Measurements from ENCODE around the gene MYOZ3.

Gene MYOZ3

GRCh38 chr5:150653145-150653761, 7.8 kb upstream of the MYOZ3 start:
- intact Hi-C loops (cut with DNase I) = loop anchor here (5.0 to 10.0 kb wide), 2 partner anchors 44 to 198 kb away; no protein-coding TSS in a partner anchor
- no peak for DNase-seq

- intact Hi-C loops (cut with DNase I) = loop anchor here (5.0 to 10.0 kb wide), 2 partner anchors 43 to 199 kb away; no protein-coding TSS in a partner anchor
- DNase-seq = no peak
Observed at GRCh38 chr5:150653762-150654556, 7.1 kb upstream of the MYOZ3 start.

- intact Hi-C loops (cut with DNase I) = loop anchor here (5.0 to 10.0 kb wide), 2 partner anchors 93 to 200 kb away; no protein-coding TSS in a partner anchor
- DNase-seq = peak in 1 of 42 donors; percentile 10
Observed at GRCh38 chr5:150655221-150655620, 5.8 kb upstream of the MYOZ3 start.

GRCh38 chr5:150656191-150657132, 4.6 kb upstream of the MYOZ3 start:
- DNase-seq = peak in 41 of 42 donors; percentile 29 to 88 (median 76)
- intact Hi-C loops (cut with DNase I) = loop anchor here (5.0 to 10.0 kb wide), 2 partner anchors 94 to 202 kb away; no protein-coding TSS in a partner anchor

- intact Hi-C loops (cut with DNase I) = loop anchor here (5.0 to 10.0 kb wide), 2 partner anchors 96 to 203 kb away; no protein-coding TSS in a partner anchor
- DNase-seq = peak in 1 of 42 donors; percentile 16
Observed at GRCh38 chr5:150658121-150658520, 2.9 kb upstream of the MYOZ3 start.

- intact Hi-C loops (cut with DNase I) = loop anchor here (5.0 to 10.0 kb wide), 2 partner anchors 96 to 204 kb away; no protein-coding TSS in a partner anchor
- peak in 4 of 42 donors; percentile 11 to 21 (median 13) for DNase-seq
Observed at GRCh38 chr5:150658699-150659265, 2.3 kb upstream of the MYOZ3 start.

GRCh38 chr5:150659360-150660107, 1.5 kb upstream of the MYOZ3 start:
- intact Hi-C loops (cut with DNase I) = loop anchor here (5.0 to 10.0 kb wide), 2 partner anchors 97 to 205 kb away; no protein-coding TSS in a partner anchor
- DNase-seq = peak in 5 of 42 donors; percentile 9 to 34 (median 14)

GRCh38 chr5:150660108-150660831, 781 bp upstream of the MYOZ3 start:
- peak in 3 of 42 donors; percentile 0 to 31 (median 4) for DNase-seq
- intact Hi-C loops (cut with DNase I) = no loop called here

GRCh38 chr5:150661821-150662596, 958 bp downstream of the MYOZ3 start:
- DNase-seq = peak in 1 of 42 donors; percentile 9
- intact Hi-C loops (cut with DNase I) = no loop called here

- intact Hi-C loops (cut with DNase I) = no loop called here
- peak in 3 of 42 donors; percentile 4 to 25 (median 7) for DNase-seq
Observed at GRCh38 chr5:150662731-150663516, 1.9 kb downstream of the MYOZ3 start.

GRCh38 chr5:150663936-150664335, 2.9 kb downstream of the MYOZ3 start:
- DNase-seq = no peak
- intact Hi-C loops (cut with DNase I) = no loop called here

GRCh38 chr5:150665044-150665443, 4.0 kb downstream of the MYOZ3 start:
- DNase-seq = peak in 4 of 42 donors; percentile 11 to 37 (median 14)
- intact Hi-C loops (cut with DNase I) = no loop called here

- DNase-seq = no peak
- intact Hi-C loops (cut with DNase I) = no loop called here
Observed at GRCh38 chr5:150670275-150670947, 9.4 kb downstream of the MYOZ3 start.

GRCh38 chr5:150670948-150671310, 9.9 kb downstream of the MYOZ3 start:
- DNase-seq = peak in 1 of 42 donors; percentile 7
- intact Hi-C loops (cut with DNase I) = no loop called here
